Vagina (tissue), 2 donors: Measurements from ENCODE around the gene DNPH1. TPM values are rescaled to one million over a fixed set of nuclear protein-coding genes. Genes with fewer than 3 reads are reported as not detected.

Source experiments
- DNase-seq, 2 donors: peaks; one replicate each; pipeline ENCODE4 v3.0.0-alpha.2; 2017; ENCODE audit errors: extremely low spot score in 2 of 2
- H3K27ac ChIP-seq: fragments of 200-600 bp; sonication (generic); one replicate; pipeline ENCODE4 v1.5.1; 2019
- H3K27me3 ChIP-seq: fragments of 200-600 bp; sonication (generic); one replicate; pipeline ENCODE4 v1.5.1; 2019
- H3K36me3 ChIP-seq, 2 donors: fragments of 200-600 bp; sonication (generic); one replicate each; pipeline ENCODE4 v1.5.1; 2017 to 2019
- H3K4me1 ChIP-seq: fragments of 200-600 bp; sonication (generic); one replicate; pipeline ENCODE4 v1.5.1; 2019
- H3K4me3 ChIP-seq, 2 donors: fragments of 200-600 bp; sonication (generic); 1 replicate in 1 of 2; 2 replicates in 1 of 2; pipeline ENCODE4 v1.5.1; 2016 to 2019
- H3K9me3 ChIP-seq: fragments of 200-600 bp; sonication (generic); one replicate; pipeline ENCODE4 v1.5.1; 2019
- POLR2A ChIP-seq, 2 donors: fragments of 450-650 bp; IDR thresholded peaks; one replicate each; pipeline ENCODE4 v1.6.1; 2017; ENCODE audit warnings: antibody characterized with exemption in 2 of 2, mild to moderate bottlenecking in 2 of 2, moderate library complexity in 2 of 2
- POLR2AphosphoS5 ChIP-seq, 2 donors: sonication (generic); formaldehyde crosslinking; IDR thresholded peaks; one replicate each; pipeline ENCODE4 v1.9.0; 2017; ENCODE audit warnings: antibody characterized with exemption in 2 of 2, mild to moderate bottlenecking in 2 of 2, low read depth in 1 of 2; ENCODE audit not compliant: insufficient read depth in 1 of 2
- intact Hi-C: fragments of 100-400 bp; cut with DNase I; formaldehyde crosslinking; loops from one replicate; pipeline ENCODE4 v1.15.1; 2023
- total RNA-seq: library from RNA; depleted of rRNA; stranded (reverse); fragments of >200 nt; gene quantifications from one replicate; pipeline ENCODE4 v1.2.3, GENCODE V29; 2016
- TF ChIP-seq, protein P1 (sequence below), 3 experiments: fragments of 450-650 bp in 2 of 3; fragments of 200-600 bp in 1 of 3; sonication (generic) in 1 of 3; IDR thresholded peaks; one replicate each; pipeline ENCODE4 v1.5.1; 2017 to 2019; ENCODE audit warnings: antibody characterized with exemption in 3 of 3, mild to moderate bottlenecking in 2 of 3, moderate library complexity in 2 of 3

The DNPH1 gene
- total RNA-seq, 1 donor from 2014 or later = 61.9 TPM

DNA sequence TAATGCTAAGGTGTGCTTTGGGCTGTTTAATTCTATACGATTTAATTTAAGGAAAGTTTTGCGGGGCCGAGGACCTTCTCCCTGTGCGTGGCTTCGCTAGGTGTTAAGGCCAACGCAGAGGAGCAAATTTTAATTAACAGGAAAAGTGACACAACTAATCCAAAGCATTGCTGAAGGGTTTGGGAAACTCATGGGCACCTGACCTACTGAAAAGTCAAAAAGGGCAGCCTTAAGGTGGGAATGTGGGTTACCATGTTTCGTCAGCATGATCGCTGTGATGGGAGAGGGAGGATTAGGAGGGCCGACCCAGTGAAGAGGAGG, 47.7 kb downstream of the DNPH1 start:
- peak overlapping the region; percentile 75 for H3K27ac ChIP-seq
- DNase-seq = no peak
- peaks cover 0 to 37% of the 10 kb centered on the region in 2 donors for H3K36me3 ChIP-seq
- intact Hi-C loops = no loop called here
- TF ChIP-seq POLR2AphosphoS5 (IDR thresholded peaks at IDR 0.05; ENCODE audit: insufficient read depth in 1 of 2, low read depth in 1 of 2) (no peak), POLR2A (IDR thresholded peaks at IDR 0.05) (no peak)
- TF ChIP-seq, protein P1, sequence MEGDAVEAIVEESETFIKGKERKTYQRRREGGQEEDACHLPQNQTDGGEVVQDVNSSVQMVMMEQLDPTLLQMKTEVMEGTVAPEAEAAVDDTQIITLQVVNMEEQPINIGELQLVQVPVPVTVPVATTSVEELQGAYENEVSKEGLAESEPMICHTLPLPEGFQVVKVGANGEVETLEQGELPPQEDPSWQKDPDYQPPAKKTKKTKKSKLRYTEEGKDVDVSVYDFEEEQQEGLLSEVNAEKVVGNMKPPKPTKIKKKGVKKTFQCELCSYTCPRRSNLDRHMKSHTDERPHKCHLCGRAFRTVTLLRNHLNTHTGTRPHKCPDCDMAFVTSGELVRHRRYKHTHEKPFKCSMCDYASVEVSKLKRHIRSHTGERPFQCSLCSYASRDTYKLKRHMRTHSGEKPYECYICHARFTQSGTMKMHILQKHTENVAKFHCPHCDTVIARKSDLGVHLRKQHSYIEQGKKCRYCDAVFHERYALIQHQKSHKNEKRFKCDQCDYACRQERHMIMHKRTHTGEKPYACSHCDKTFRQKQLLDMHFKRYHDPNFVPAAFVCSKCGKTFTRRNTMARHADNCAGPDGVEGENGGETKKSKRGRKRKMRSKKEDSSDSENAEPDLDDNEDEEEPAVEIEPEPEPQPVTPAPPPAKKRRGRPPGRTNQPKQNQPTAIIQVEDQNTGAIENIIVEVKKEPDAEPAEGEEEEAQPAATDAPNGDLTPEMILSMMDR (IDR thresholded peaks at IDR 0.05) = no peak
- no peaks in the 10 kb centered on the region for H3K9me3 ChIP-seq
- no peaks in the 10 kb centered on the region for H3K27me3 ChIP-seq
- H3K4me1 ChIP-seq = peaks cover 24% of the 10 kb centered on the region
- H3K4me3 ChIP-seq = peak overlapping the region; percentile 76 to 91

GRCh38 chr6:43180985-43181384, 48.3 kb downstream of the DNPH1 start:
- H3K4me3 ChIP-seq = no peak overlapping the region
- H3K27ac ChIP-seq = peak overlapping the region; percentile 75
- no peak for DNase-seq
- H3K4me1 ChIP-seq = peaks cover 25% of the 10 kb centered on the region
- no peaks in the 10 kb centered on the region for H3K27me3 ChIP-seq
- peaks cover 0 to 40% of the 10 kb centered on the region in 2 donors for H3K36me3 ChIP-seq
- TF ChIP-seq POLR2AphosphoS5 (IDR thresholded peaks at IDR 0.05; ENCODE audit: insufficient read depth in 1 of 2, low read depth in 1 of 2) (no peak), POLR2A (IDR thresholded peaks at IDR 0.05) (no peak)
- TF ChIP-seq, protein P1 (IDR thresholded peaks at IDR 0.05) = no peak
- intact Hi-C loops = no loop called here
- H3K9me3 ChIP-seq = no peaks in the 10 kb centered on the region

DNA sequence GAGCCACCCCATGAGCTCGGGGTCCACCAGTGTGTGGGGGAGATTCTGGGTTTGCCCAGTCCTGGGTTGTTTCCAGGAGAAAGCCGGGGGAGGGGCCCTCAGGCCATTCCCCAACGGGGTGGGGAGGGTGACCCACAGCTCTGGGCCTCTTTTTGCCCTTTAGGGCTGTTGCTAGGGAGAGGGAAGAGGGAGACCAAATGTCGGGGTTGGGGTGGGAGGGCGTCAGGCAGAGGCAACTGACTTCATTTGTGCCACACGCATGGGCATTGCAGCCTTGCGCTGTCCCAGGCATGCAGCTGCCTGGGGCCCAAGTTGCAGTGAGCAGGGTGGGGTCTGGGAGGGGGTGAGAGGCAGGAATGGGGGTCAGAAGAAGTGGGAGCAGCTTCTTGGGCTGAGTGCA, 49.2 kb downstream of the DNPH1 start:
- no peak overlapping the region for H3K27ac ChIP-seq
- intact Hi-C loops = no loop called here
- H3K4me1 ChIP-seq = peaks cover 34% of the 10 kb centered on the region
- DNase-seq = no peak
- no peaks in the 10 kb centered on the region for H3K27me3 ChIP-seq
- TF ChIP-seq, protein P1 (IDR thresholded peaks at IDR 0.05) = no peak
- TF ChIP-seq POLR2AphosphoS5 (IDR thresholded peaks at IDR 0.05; ENCODE audit: insufficient read depth in 1 of 2, low read depth in 1 of 2) (no peak), POLR2A (IDR thresholded peaks at IDR 0.05) (no peak)
- H3K36me3 ChIP-seq = peaks cover 0 to 44% of the 10 kb centered on the region in 2 donors
- H3K4me3 ChIP-seq = no peak overlapping the region
- H3K9me3 ChIP-seq = no peaks in the 10 kb centered on the region

DNA sequence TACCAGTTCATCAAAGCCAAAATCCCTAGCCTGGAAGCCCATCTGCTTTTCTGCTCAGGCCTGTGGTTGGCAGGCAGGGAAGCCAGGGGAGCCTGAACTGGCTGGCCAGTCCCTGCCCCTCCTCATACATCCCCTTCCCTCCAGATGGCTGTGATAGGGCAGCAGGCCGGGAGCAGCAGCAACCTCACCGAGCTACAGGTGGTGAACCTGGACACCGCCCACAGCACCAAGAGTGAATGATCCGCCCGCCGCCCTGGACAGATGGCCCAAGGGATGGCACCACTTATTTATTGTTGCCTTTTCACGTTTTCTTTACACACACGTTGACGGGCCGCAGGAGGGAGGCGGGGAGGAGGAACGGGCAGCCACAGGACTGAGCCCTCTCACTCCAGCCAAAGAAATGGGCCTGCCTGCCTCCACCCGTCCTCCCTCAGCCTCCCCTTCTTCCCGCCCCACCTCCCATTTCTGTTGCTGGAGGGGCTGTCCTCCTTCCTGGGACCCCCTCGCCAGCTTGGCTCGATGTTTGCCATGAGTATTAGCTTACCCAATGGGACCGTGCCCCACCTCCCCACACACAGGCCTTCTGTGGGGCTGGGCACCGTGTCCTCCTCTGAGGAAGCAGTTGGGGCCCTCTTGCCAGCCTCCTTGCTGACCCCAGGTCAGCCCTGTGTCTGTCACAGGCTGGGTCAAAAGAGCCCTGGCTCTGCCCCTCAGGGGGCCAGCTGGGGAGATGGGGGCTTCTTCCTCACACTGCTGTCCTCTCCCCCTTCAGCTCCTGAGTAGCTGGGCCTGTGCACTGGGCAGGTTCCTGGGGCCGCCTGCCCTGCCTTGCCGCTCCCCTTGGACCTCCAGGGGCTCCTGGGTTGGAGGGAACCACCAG, 50.1 kb downstream of the DNPH1 start:
- no peak overlapping the region for H3K4me3 ChIP-seq
- intact Hi-C loops = no loop called here
- no peak overlapping the region for H3K27ac ChIP-seq
- no peaks in the 10 kb centered on the region for H3K27me3 ChIP-seq
- no peak for TF ChIP-seq POLR2A (IDR thresholded peaks at IDR 0.05)
- TF ChIP-seq, protein P1 (IDR thresholded peaks at IDR 0.05) = no peak
- no peak for TF ChIP-seq POLR2AphosphoS5 (IDR thresholded peaks at IDR 0.05; ENCODE audit: insufficient read depth in 1 of 2, low read depth in 1 of 2)
- no peaks in the 10 kb centered on the region for H3K9me3 ChIP-seq
- peaks cover 39% of the 10 kb centered on the region for H3K4me1 ChIP-seq
- H3K36me3 ChIP-seq = peaks cover 0 to 44% of the 10 kb centered on the region in 2 donors
- DNase-seq = peak in 1 of 2 donors; percentile 81

DNA sequence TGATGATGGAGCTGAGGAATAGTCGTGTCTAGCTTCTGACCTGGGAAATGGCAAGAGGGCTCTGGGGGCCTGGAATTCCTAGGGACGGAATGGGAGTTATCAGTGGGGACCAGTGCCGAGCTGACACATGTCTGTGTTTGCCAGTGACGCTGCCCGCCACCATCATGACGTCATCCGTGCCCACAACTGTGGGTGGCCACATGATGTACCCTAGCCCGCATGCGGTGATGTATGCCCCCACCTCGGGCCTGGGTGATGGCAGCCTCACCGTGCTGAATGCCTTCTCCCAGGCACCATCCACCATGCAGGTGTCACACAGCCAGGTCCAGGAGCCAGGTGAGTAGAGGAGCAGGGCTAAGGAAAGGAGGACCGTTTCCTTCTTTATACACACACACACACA, 51.1 kb downstream of the DNPH1 start:
- no peaks in the 10 kb centered on the region for H3K9me3 ChIP-seq
- no peak overlapping the region for H3K4me3 ChIP-seq
- H3K27me3 ChIP-seq = no peaks in the 10 kb centered on the region
- peaks cover 45% of the 10 kb centered on the region for H3K4me1 ChIP-seq
- intact Hi-C loops = no loop called here
- no peak for DNase-seq
- peaks cover 0 to 44% of the 10 kb centered on the region in 2 donors for H3K36me3 ChIP-seq
- no peak for TF ChIP-seq POLR2A (IDR thresholded peaks at IDR 0.05)
- TF ChIP-seq POLR2AphosphoS5 (IDR thresholded peaks at IDR 0.05; ENCODE audit: insufficient read depth in 1 of 2, low read depth in 1 of 2) = no peak
- no peak overlapping the region for H3K27ac ChIP-seq
